AG09309 (cell line): Measurements from ENCODE around the gene PHLDB2.

Experiments used
- DNase-seq: peaks from one replicate; pipeline ENCODE4 v3.0.0-alpha.2; 2010; ENCODE audit warnings: low read depth
- H3K4me3 ChIP-seq: 2 replicates; pipeline ENCODE4 v1.5.1; 2011; ENCODE audit warnings: mild to moderate bottlenecking, low read depth, low read length, moderate library complexity; ENCODE audit not compliant: control insufficient read depth
- CTCF ChIP-seq: IDR thresholded peaks from 2 replicates; pipeline ENCODE4 v1.5.1; 2011; ENCODE audit warnings: mild to moderate bottlenecking, low read depth, low read length, inconsistent platforms; ENCODE audit not compliant: insufficient read depth, control insufficient read depth; ENCODE audit errors: missing control alignments

Gene PHLDB2

GRCh38 chr3:111999484-112000324, 140.6 kb downstream of the PHLDB2 start:
- DNase-seq, result no peak

GRCh38 chr3:112000367-112000771, 141.3 kb downstream of the PHLDB2 start:
- no peak for TF ChIP-seq CTCF
- DNase-seq, result no peak
- H3K4me3 ChIP-seq, result no peak overlapping the region

More at GRCh38 chr3:111999484-112000324, 140.6 kb downstream of the PHLDB2 start:
- H3K4me3 ChIP-seq, result peak overlapping the region; percentile 60
- no peak for TF ChIP-seq CTCF

GRCh38 chr3:112000966-112001365, 141.9 kb downstream of the PHLDB2 start:
- H3K4me3 ChIP-seq, result no peak overlapping the region

GRCh38 chr3:112001526-112001925, 142.5 kb downstream of the PHLDB2 start:
- DNase-seq, result no peak

More at GRCh38 chr3:112000966-112001365, 141.9 kb downstream of the PHLDB2 start:
- no peak for TF ChIP-seq CTCF
- no peak for DNase-seq

GRCh38 chr3:112002096-112002971, 143.3 kb downstream of the PHLDB2 start:
- DNase-seq, result no peak
- H3K4me3 ChIP-seq, result no peak overlapping the region
- no peak for TF ChIP-seq CTCF

More at GRCh38 chr3:112001526-112001925, 142.5 kb downstream of the PHLDB2 start:
- H3K4me3 ChIP-seq, result no peak overlapping the region
- no peak for TF ChIP-seq CTCF

- no peak for DNase-seq
- no peak for TF ChIP-seq CTCF
- H3K4me3 ChIP-seq, result no peak overlapping the region
Measured at GRCh38 chr3:112003321-112004080, 144.4 kb downstream of the PHLDB2 start.
